OCI-LY7 (cell line): Measurements from ENCODE around the gene PGM2L1. TPM values are rescaled to one million over a fixed set of nuclear protein-coding genes. Genes with fewer than 3 reads are reported as not detected.

Experiments used
- BruUV-seq: library from RNA; stranded (reverse); fragments of 400-500 nt; replicated peaks from 2 replicates; lab custom pipeline; 2021; lab: Mats Ljungman, UMichigan
- CTCF ChIA-PET: fragments of 300-600 bp; sonication (Branson Sonifier 250); formaldehyde crosslinking; loops from one replicate; lab custom pipeline; 2022; ENCODE audit warnings: antibody characterized with exemption; ENCODE audit not compliant: unreplicated experiment; lab: Charles Lee
- POLR2A ChIA-PET: fragments of 300-600 bp; sonication (Branson Sonifier 250); formaldehyde crosslinking; loops from one replicate; lab custom pipeline; 2022; ENCODE audit warnings: antibody characterized with exemption; lab: Charles Lee
- DNase-seq: peaks from one replicate; pipeline ENCODE4 v3.0.0-alpha.2; 2015; ENCODE audit warnings: low spot score
- H2AFZ ChIP-seq: fragments of 200-600 bp; sonication (generic), shearing (Covaris generic); 2 replicates; pipeline ENCODE4 v1.6.1; 2014; ENCODE audit warnings: mild to moderate bottlenecking, antibody characterized with exemption, low read length, moderate library complexity
- H3K27ac ChIP-seq: fragments of 200-600 bp; sonication (generic); 2 replicates; pipeline ENCODE4 v1.5.1; 2014; ENCODE audit warnings: mixed run types, low read depth, mild to moderate bottlenecking, moderate library complexity, low read length, inconsistent platforms; ENCODE audit not compliant: poor library complexity, severe bottlenecking
- H3K36me3 ChIP-seq: fragments of 200-600 bp; sonication (generic); 2 replicates; pipeline ENCODE4 v1.6.1; 2014; ENCODE audit warnings: mild to moderate bottlenecking, antibody characterized with exemption, low read length, moderate library complexity, mixed read lengths; ENCODE audit not compliant: insufficient read depth
- H3K4me1 ChIP-seq: fragments of 200-600 bp; sonication (generic); 2 replicates; pipeline ENCODE4 v1.5.1; 2014; ENCODE audit warnings: mild to moderate bottlenecking, low read length; ENCODE audit not compliant: insufficient read depth, poor library complexity, severe bottlenecking
- H3K4me2 ChIP-seq: fragments of 200-600 bp; sonication (generic); 2 replicates; pipeline ENCODE4 v1.6.1; 2014; ENCODE audit warnings: mild to moderate bottlenecking, low read length
- H3K4me3 ChIP-seq: fragments of 200-600 bp; sonication (generic); 2 replicates; pipeline ENCODE4 v1.5.1; 2014; ENCODE audit warnings: mild to moderate bottlenecking, low read depth, low read length; ENCODE audit not compliant: poor library complexity, severe bottlenecking
- H3K79me2 ChIP-seq: fragments of 200-600 bp; sonication (generic); 2 replicates; pipeline ENCODE4 v1.6.1; 2016; ENCODE audit warnings: low read depth, mild to moderate bottlenecking, low read length, moderate library complexity, mixed read lengths; ENCODE audit not compliant: insufficient read depth
- H3K9me2 ChIP-seq: fragments of 200-600 bp; sonication (generic); 2 replicates; pipeline ENCODE4 v1.6.1; 2016; ENCODE audit warnings: mild to moderate bottlenecking, low read length, mixed read lengths; ENCODE audit not compliant: insufficient read depth
- H3K9me3 ChIP-seq: fragments of 200-600 bp; sonication (generic); 2 replicates; pipeline ENCODE4 v1.6.1; 2014; ENCODE audit warnings: mild to moderate bottlenecking, mixed run types, low read length, mixed read lengths
- H4K20me1 ChIP-seq: fragments of 200-600 bp; sonication (generic); 2 replicates; pipeline ENCODE4 v1.6.1; 2014; ENCODE audit warnings: mild to moderate bottlenecking, antibody characterized with exemption, low read length, moderate library complexity, mixed read lengths; ENCODE audit not compliant: insufficient read depth
- EZH2phosphoT487 ChIP-seq: fragments of 200-600 bp; sonication (generic); IDR thresholded peaks from 2 replicates; pipeline ENCODE4 v1.6.1; 2018; ENCODE audit warnings: low read depth, borderline replicate concordance, mild to moderate bottlenecking, mixed run types, antibody characterized with exemption, low read length, moderate library complexity, mixed read lengths
- intact Hi-C: fragments of 100-400 bp; cut with micrococcal nuclease; formaldehyde crosslinking; loops from one replicate; pipeline ENCODE4 v1.10.0; 2022; ENCODE audit not compliant: unreplicated experiment
- total RNA-seq, 2 experiments: library from RNA; depleted of rRNA in 1 of 2; stranded (reverse); fragments of >200 nt in 1 of 2; shearing (Covaris generic) in 1 of 2; gene quantifications; 2 replicates each; pipeline ENCODE4 v1.2.3, GENCODE V29; 2014 to 2022
- TF ChIP-seq, protein P1 (sequence below): fragments of 200-600 bp; sonication (generic); conservative IDR thresholded peaks from 2 replicates; pipeline ENCODE4 v1.5.1; 2014; ENCODE audit warnings: mild to moderate bottlenecking, antibody characterized with exemption, low read length, moderate library complexity, mixed read lengths

The PGM2L1 gene
- total RNA-seq, 2 experiments from 2014 or later, result 0.78 to 0.79 TPM

DNA sequence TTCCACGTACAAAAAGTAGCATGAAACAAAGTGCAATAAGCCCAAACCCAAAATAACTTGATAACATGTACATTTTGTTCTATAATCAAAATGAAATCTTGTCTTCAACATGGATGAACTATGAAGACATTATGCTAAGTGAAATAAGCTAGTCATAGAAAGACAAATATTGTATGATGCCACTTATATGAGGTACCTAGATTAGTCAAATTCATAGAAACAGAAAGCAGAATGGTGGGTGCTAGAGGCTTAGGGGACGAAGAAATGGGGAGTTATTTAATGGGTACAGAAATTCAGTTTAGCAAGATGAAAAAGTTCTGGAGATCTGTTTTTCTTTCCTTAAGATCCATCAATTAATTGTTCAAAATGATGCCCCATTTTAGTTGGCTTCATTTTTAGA lies 7.5 kb downstream of the PGM2L1 start:
- Histone ChIP-seq H3K27ac (no peak overlapping the region), H3K4me1 (no peaks in the 10 kb centered on the region), H3K9me3 (no peaks in the 10 kb centered on the region), H3K79me2 (no peaks in the 10 kb centered on the region), H4K20me1 (no peaks in the 10 kb centered on the region), H3K9me2 (no peaks in the 10 kb centered on the region), H3K4me2 (no peak overlapping the region), H3K36me3 (no peaks in the 10 kb centered on the region), H3K4me3 (no peak overlapping the region), H2AFZ (no peak overlapping the region)
- intact Hi-C loops, result no loop called here
- TF ChIP-seq, protein P1, sequence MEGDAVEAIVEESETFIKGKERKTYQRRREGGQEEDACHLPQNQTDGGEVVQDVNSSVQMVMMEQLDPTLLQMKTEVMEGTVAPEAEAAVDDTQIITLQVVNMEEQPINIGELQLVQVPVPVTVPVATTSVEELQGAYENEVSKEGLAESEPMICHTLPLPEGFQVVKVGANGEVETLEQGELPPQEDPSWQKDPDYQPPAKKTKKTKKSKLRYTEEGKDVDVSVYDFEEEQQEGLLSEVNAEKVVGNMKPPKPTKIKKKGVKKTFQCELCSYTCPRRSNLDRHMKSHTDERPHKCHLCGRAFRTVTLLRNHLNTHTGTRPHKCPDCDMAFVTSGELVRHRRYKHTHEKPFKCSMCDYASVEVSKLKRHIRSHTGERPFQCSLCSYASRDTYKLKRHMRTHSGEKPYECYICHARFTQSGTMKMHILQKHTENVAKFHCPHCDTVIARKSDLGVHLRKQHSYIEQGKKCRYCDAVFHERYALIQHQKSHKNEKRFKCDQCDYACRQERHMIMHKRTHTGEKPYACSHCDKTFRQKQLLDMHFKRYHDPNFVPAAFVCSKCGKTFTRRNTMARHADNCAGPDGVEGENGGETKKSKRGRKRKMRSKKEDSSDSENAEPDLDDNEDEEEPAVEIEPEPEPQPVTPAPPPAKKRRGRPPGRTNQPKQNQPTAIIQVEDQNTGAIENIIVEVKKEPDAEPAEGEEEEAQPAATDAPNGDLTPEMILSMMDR, result no peak
- TF ChIP-seq EZH2phosphoT487, result no peak
- POLR2A ChIA-PET, result no interaction called here
- CTCF ChIA-PET, result interaction anchor here (0.6 kb wide), 1 partner anchor 53 kb away, joined by 3 read pairs; no protein-coding TSS in a partner anchor
- no peak for DNase-seq
- no TSS peak for BruUV-seq

DNA sequence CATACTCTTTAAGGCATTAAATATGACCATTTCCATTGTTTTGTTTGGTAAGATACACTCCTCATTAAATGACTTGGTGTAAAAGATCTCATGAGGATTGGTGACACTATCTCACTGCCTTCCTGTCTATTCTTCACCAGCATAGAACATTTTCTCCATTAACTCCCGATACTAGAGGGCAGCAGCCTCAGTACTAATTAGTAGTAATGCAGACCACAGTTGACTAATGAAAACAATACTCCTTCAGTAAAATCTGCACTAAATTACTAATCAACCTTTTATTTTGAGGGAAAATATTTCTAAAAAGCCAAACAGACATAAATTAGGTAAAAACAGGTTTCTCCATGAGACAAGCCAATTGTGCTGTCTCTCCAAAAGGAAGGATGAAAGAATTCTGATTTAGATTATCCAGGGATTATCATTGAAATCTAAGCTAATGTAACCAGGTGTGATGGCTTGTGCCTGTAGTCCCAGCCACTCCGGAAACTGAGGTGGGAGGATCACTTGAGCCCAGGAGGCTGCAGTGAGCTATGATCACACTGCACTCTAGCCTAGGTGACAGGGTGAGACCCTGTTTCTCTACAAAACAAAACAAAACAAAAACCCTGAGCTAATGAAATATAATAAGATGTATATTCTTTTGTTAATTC lies 9.4 kb downstream of the PGM2L1 start:
- Histone ChIP-seq H3K4me3 (no peak overlapping the region), H3K27ac (no peak overlapping the region), H3K4me1 (no peaks in the 10 kb centered on the region), H3K79me2 (no peaks in the 10 kb centered on the region), H3K4me2 (no peak overlapping the region), H2AFZ (no peak overlapping the region), H3K9me3 (no peaks in the 10 kb centered on the region), H3K36me3 (no peaks in the 10 kb centered on the region), H3K9me2 (no peaks in the 10 kb centered on the region), H4K20me1 (no peaks in the 10 kb centered on the region)
- no TSS peak for BruUV-seq
- TF ChIP-seq, protein P1, result peak; percentile 94
- no peak for TF ChIP-seq EZH2phosphoT487
- intact Hi-C loops, result loop anchor here (1.0 kb wide), 1 partner anchor 60 kb away; no protein-coding TSS in a partner anchor
- peak; percentile 63 for DNase-seq
- POLR2A ChIA-PET, result interaction anchor here (0.5 to 1.5 kb wide), 3 partner anchors 19 to 61 kb away, joined by 3 to 4 read pairs (median 3); no protein-coding TSS in a partner anchor
- CTCF ChIA-PET, result interaction anchor here (0.6 kb wide), 1 partner anchor 61 kb away, joined by 5 read pairs; no protein-coding TSS in a partner anchor

DNA sequence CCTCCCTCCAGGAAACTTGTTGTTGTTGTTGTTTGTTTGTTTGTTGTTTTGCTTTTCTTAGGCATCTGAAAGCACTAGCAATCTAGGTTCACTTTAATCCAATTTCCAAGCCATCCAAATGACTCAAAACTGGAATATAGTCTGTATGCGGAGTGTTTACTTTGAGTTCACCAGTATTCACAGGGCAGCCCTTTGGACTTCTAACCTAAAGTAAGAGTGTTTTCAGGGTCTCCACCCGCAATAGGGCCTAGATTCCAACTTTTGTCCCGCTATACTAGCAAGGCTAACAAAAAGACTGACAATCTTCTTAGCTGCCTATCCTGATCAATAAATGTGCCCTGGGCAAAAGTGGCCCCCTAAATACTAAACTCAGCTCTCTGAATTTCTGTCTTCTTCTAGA lies 13.6 kb downstream of the PGM2L1 start:
- Histone ChIP-seq H3K9me2 (no peaks in the 10 kb centered on the region), H2AFZ (no peak overlapping the region), H3K27ac (no peak overlapping the region), H4K20me1 (no peaks in the 10 kb centered on the region), H3K4me2 (no peak overlapping the region), H3K36me3 (no peaks in the 10 kb centered on the region), H3K79me2 (no peaks in the 10 kb centered on the region), H3K4me1 (no peaks in the 10 kb centered on the region), H3K9me3 (no peaks in the 10 kb centered on the region), H3K4me3 (no peak overlapping the region)
- BruUV-seq, result no TSS peak
- DNase-seq, result no peak
- TF ChIP-seq, protein P1, result no peak
- TF ChIP-seq EZH2phosphoT487, result no peak
- intact Hi-C loops, result no loop called here
- CTCF ChIA-PET, result no interaction called here
- POLR2A ChIA-PET, result interaction anchor here (1.2 kb wide), 1 partner anchor 215 kb away, joined by 3 read pairs; no protein-coding TSS in a partner anchor
